Fibroblast of villous mesenchyme (primary cell): Measurements from ENCODE around the gene MRPL36. TPM values are rescaled to one million over a fixed set of nuclear protein-coding genes. Genes with fewer than 3 reads are reported as not detected.

ENCODE experiments used
- DNase-seq: peaks from one replicate; pipeline ENCODE4 v3.0.0-alpha.2; 2010; ENCODE audit warnings: low read depth
- H3K4me3 ChIP-seq: 2 replicates; pipeline ENCODE4 v1.5.1; 2011; ENCODE audit warnings: low read depth, mild to moderate bottlenecking, low read length
- total RNA-seq: library from RNA; depleted of rRNA; stranded (reverse); fragments of >200 nt; gene quantifications from 2 replicates; pipeline ENCODE4 v1.2.3, GENCODE V29; 2012
- TF ChIP-seq, protein P1 (sequence below): IDR thresholded peaks from 2 replicates; pipeline ENCODE4 v1.5.1; 2012; ENCODE audit warnings: low read depth, mild to moderate bottlenecking, low read length; ENCODE audit not compliant: insufficient read depth

Gene MRPL36
- total RNA-seq, 1 donor: 49.7 TPM

DNA sequence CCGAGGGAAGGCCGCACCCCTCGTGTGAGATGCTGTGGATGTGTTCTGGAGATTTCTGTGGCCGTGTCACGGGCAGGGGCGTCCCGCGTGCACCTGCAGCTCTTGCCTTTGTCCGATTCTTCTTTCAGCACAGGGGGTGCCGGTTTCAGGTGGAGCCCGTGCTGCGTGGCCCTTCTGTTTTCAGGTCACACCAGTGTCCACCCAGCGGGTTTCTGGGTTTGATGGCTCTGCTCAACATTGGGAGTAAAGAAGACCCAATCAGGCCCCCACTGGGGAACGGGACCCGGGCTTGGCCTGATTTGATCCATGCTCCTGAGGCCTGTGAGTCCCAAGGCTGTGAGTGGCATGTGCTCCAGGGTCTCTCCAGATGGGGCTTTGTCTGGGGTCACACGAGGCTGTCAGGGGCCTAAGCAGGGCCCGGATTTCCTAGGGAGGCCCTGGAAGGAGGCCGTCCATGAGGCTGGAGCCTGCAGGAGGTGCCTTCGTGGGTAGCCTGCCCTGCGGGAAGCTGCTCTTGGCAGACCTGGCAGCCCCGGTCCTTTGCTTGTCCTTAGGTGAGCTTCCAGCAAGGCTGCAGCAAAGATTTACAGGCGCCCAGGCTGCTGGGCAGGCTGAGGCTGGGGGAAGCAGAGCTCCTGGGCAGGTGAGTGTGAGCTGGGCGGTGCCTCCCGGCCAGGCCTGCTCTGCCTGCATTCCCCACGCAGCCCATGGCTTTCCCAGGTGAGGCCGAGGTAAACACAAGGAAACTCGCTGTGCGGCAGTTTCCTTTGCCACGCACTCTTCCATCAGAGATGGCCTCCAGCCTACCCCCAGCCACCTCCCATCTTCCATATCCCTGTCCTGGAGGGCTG is 12.8 kb downstream of the MRPL36 start:
- TF ChIP-seq, protein P1, sequence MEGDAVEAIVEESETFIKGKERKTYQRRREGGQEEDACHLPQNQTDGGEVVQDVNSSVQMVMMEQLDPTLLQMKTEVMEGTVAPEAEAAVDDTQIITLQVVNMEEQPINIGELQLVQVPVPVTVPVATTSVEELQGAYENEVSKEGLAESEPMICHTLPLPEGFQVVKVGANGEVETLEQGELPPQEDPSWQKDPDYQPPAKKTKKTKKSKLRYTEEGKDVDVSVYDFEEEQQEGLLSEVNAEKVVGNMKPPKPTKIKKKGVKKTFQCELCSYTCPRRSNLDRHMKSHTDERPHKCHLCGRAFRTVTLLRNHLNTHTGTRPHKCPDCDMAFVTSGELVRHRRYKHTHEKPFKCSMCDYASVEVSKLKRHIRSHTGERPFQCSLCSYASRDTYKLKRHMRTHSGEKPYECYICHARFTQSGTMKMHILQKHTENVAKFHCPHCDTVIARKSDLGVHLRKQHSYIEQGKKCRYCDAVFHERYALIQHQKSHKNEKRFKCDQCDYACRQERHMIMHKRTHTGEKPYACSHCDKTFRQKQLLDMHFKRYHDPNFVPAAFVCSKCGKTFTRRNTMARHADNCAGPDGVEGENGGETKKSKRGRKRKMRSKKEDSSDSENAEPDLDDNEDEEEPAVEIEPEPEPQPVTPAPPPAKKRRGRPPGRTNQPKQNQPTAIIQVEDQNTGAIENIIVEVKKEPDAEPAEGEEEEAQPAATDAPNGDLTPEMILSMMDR: no peak
- H3K4me3 ChIP-seq: no peak overlapping the region
- no peak for DNase-seq

DNA sequence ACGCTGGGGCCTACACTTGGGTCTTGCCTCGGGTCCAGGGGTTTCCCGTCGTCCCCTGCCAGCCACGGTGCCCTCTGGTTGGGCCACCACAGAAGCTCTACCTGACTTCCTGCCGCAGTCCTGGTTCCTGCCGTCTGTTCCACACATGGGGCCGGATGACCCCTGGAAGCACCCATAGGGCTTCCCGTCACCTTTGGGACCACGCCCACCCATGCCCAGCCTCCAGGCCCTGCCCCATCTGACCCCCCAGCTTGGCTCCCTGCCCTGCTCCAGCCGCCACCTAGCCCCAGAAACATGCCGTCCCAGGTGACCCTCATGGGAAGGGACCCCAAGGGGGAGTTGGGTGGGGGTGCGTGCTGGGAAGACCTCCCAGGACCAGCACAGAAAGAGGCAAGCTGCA is 13.7 kb downstream of the MRPL36 start:
- TF ChIP-seq, protein P1: no peak
- no peak overlapping the region for H3K4me3 ChIP-seq
- DNase-seq: no peak

DNA sequence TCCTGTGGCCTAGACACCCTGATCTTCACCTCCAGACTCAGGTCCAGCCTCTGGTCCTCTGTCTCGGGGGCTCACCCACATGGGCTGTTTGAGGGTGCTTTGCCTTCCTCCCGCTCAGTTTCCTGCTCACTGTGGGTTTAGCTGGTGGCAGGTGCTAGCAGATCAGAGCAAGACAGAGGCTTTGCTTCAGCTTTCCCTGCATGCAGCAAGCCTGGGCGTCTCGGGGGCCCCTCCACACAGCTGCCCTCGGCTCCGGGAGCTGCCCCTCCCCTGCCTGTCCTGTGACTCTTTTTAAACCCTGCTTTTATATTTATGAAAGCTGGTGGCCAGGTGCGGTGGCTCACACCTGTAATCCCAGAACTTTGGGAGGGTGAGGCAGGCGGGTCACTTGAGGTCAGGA is 14.6 kb downstream of the MRPL36 start:
- TF ChIP-seq, protein P1: no peak
- no peak overlapping the region for H3K4me3 ChIP-seq
- no peak for DNase-seq

DNA sequence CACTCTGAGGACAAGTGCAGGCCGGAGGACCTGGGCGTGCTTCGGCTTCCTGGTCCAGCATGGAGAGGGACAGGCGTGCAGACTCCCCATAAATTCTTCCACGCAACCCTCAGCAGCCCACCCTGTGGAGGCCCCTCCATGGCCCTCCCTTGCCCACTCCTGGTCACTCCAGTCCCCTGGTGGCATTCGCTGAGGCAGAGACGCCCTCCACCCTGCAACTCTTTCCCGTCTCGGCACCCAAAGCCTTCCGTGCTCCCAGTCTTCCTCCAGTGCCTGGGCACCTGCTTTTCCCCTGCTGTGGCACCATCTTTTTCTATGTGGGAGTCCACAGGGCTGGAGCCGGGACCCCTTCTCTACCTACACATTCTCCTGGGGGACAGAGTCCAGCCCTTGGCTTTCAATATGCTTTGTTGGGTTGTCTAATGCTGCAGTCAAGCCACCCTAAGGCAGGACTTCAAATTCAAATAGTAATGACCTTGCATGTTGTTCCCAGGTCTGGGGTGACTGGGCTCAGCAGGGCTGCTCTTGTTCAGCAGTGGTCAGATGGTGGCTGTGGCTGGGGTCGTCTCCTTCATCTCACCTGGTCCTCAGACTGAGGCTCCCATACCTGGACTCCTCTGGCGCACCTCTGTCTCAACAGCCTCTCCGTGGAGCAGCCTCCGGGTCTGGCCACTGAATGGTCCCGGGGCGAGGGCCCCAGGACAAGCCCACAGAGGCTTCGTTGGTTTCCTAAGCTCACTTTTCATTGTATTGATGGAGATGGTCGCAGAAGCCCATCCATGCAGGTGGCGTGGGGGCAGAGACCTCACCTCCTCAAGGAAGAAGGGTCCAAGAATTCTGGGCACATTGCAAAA is 15.2 kb downstream of the MRPL36 start:
- no peak for DNase-seq
- TF ChIP-seq, protein P1: no peak
- H3K4me3 ChIP-seq: no peak overlapping the region

DNA sequence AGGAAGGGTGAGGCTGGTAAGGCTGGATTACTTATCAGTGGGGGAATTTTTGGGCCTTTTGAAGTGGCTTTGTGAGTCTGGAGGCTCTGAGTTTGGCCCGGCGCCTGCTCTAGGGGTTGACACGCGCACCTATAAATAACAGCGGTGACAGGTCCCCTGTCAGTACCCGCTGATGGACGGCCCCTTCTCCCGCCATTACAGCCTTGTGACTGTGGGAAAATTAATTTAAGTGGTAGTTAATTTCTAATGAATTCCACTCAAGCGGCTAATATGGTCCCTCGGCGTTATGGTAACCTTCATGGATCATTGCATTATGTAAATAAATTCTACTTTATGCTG is 16.5 kb downstream of the MRPL36 start:
- TF ChIP-seq, protein P1: no peak
- H3K4me3 ChIP-seq: no peak overlapping the region
- DNase-seq: no peak

DNA sequence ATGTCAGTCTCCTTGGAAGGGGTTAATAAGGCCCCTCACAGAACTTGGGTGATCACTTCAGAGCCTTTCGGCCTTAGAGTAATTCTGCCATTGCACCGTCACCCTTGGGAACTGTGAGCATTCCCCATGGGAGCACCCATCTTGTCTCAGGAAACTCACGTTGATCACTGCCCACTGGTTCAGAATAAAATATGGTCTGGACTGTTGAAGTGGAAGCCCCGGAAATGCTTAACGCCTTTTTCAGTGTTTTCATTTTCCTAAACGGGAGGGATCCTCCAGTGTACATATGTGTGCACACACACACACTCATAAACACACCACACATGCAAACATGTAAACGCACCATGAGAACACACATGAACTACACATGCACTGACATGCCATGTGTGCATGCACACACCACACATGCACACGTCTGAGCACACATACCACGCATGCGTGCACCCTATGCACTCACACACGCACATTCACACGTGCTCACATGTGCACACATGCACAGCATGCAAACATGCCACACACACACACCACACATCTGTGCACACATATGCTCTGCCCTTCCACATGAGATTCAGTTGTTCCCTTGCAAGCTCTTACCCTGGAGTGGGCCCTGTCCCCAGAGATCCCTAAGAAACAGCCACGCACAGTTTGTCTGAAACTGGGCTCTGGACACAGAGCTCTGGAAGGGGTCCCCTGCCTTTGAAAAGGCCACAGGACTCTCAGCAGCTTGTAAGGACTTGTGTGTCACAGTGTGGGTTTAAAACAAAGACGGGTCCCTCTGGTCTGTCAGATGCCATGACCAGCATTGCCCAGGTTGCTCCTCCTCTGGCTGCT is 17.0 kb downstream of the MRPL36 start:
- H3K4me3 ChIP-seq: no peak overlapping the region
- TF ChIP-seq, protein P1: no peak
- no peak for DNase-seq
